Measurements from ENCODE around the gene ITPR1.

Gene ITPR1

GRCh38 chr3:4511491-4512262, 18.5 kb downstream of the ITPR1 start:
- DNase-seq: no peak

- DNase-seq: no peak
These were observed 19.9 kb downstream of the ITPR1 start for GRCh38 chr3:4512895-4513616.

GRCh38 chr3:4514321-4514720, 21.2 kb downstream of the ITPR1 start:
- no peak for DNase-seq

DNA sequence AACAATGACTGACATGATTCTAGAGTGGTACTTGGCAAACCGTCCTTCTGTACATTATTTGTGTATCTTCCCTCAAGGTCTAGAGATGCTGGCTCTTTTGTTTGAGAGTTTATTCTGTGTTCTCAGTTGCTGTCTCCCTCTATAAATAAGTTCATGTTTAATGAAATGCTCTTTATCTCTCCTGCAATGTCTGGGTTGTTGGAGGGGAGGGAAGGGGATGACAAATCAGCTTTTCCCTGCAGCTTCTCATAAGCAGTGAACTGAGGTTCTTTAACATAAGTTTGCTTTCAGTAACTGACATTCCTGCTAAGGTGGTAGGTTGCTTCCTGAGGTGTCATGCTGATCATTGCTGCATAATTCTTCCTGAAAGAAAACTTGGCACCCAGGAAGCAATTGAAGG, 21.8 kb downstream of the ITPR1 start:
- DNase-seq: no peak

DNA sequence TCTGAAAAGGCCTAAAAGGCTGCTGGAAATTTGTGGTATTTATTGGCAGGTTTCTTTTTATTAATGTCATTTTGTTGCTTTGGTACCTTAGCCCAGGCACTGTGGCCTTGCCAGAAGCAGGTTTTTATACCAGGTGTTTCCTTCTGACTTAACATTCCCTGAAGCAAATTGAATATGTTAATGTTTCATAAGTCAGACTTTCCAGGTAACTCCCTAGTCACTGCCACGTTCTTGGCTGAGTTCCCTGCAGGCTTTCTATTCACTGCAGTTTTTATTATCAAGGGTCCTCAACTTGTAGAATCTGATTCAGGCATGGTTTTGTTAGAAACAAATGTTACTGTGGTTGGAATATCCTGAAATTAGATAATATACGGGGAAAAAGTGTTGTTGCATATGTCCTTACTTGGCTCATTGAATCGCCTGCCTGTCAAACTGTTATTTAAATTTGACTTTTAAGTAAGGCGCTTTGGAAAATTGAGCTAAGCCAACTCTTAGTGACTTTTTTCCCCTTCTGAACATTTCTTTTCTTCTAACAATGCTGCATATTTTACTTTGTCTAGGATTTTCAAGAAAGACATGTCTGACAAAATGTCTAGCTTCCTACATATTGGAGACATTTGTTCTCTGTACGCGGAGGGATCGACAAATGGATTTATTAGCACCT, 22.9 kb downstream of the ITPR1 start:
- no peak for DNase-seq

DNA sequence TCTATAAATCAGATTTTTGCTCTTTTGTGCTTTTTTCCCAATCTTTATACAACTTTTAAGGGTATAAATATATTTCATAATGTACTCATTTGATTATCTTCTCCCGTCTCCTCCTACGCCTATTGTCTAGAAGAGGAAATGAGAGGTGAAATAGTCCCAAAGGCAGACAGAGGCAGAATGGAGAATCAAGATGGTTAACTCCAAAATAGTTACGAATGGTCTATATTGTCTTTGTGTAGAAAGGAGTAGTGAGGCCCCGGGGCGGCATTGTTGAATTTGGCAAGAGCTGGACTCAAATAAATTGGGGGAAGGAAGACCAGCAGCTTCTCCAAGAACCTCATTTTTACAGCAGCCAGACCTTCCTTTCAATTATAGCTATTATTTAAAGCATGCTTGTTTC, 23.9 kb downstream of the ITPR1 start:
- DNase-seq: no peak

- no peak for DNase-seq
These were observed 24.6 kb downstream of the ITPR1 start for GRCh38 chr3:4517643-4518311.

GRCh38 chr3:4520033-4520816, 27.1 kb downstream of the ITPR1 start:
- no peak for DNase-seq

DNA sequence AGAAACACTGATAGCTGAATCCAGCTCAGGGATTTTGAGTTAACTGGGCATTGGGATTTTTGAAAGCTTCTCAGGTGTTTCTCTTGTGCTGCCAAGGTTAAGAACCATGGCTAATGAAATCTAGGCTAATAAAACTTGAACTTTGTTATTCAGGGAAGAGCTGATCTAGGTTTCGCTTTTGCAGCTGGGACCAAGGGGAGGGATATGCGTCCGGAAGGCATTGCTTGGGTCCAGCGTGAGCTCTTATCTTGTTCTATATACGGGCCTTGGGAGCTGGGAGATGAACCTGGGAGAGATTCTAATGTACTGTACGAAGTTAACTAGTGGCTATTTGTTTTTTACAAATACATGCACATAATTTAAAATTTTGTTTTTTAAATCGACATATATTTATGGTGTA, 29.8 kb downstream of the ITPR1 start:
- DNase-seq: no peak

GRCh38 chr3:4523710-4524698, 30.9 kb downstream of the ITPR1 start:
- no peak for DNase-seq

DNA sequence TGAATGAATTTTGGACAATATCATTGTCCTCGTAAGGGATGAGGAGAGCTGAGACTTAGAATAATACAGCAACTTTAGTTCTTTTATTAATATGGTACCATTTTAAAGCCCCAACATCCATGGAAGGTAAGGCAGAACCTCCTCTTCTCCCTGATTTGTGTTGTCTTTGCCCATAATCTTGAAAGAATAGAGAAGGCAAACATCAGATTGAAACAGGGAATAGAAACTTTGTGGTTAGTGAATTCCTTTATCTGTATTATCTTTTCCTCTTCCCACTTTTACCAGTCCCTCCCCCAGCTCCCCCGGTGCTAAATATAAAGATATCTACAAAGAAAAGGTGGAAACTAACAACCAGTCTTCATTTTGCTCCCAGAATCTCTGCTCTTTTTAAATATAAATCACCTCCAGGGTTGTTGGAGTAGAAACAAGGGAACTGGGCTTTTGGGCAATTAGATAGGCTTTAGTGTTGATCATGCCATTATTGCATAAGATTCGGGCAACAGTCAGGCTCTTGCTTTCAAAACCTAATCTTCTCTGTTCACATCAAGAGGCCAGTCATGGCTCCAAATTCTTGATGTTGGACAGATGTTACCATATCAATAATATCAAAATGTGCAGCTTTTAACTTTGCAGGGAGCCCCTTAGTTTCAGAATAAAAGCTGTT, 32.5 kb downstream of the ITPR1 start:
- no peak for DNase-seq

- DNase-seq: no peak
These were observed 35.2 kb downstream of the ITPR1 start for GRCh38 chr3:4528320-4528719.

GRCh38 chr3:4528819-4529600, 35.9 kb downstream of the ITPR1 start:
- no peak for DNase-seq

- no peak for DNase-seq
These were observed 36.9 kb downstream of the ITPR1 start for GRCh38 chr3:4529876-4530588.

GRCh38 chr3:4531478-4532025, 38.4 kb downstream of the ITPR1 start:
- no peak for DNase-seq

GRCh38 chr3:4532535-4533112, 39.5 kb downstream of the ITPR1 start:
- DNase-seq: no peak

GRCh38 chr3:4533489-4534443, 40.6 kb downstream of the ITPR1 start:
- DNase-seq: no peak
